Endothelial cell of umbilical vein (primary cell): ENCODE results near the gene NT5M. TPM values are rescaled to one million over a fixed set of nuclear protein-coding genes. Genes with fewer than 3 reads are reported as not detected.

Source experiments
- BruUV-seq: library from RNA; stranded (reverse); fragments of 400-500 nt; replicated peaks from 2 replicates; lab custom pipeline; 2021; lab: Mats Ljungman, UMichigan
- CTCF ChIA-PET: fragments of 300-600, 350-600 bp; sonication (Branson Sonifier 250); formaldehyde crosslinking; loops from one replicate; lab custom pipeline; 2021; ENCODE audit warnings: antibody characterized with exemption, inconsistent platforms; lab: Charles Lee
- POLR2A ChIA-PET: fragments of 300-600, 350-600 bp; sonication (Branson Sonifier 250); formaldehyde crosslinking; loops from one replicate; lab custom pipeline; 2021; ENCODE audit warnings: antibody characterized with exemption, inconsistent platforms; lab: Charles Lee
- DNase-seq: peaks from one replicate; pipeline ENCODE4 v3.0.0-alpha.2; 2011; ENCODE audit warnings: low read depth, low spot score
- FAIRE-seq: peaks from 2 replicates; lab custom pipeline; 2011; peaks lifted over from hg19 to GRCh38; lab: Jason Lieb, UNC
- H2AFZ ChIP-seq: 2 replicates; pipeline ENCODE4 v1.6.0; 2012; ENCODE audit warnings: low read depth, low read length, control low read depth, inconsistent platforms
- H3K27ac ChIP-seq: 2 replicates; pipeline ENCODE4 v1.5.1; 2011; ENCODE audit warnings: low read depth, mild to moderate bottlenecking, control low read depth, low read length, moderate library complexity; ENCODE audit not compliant: insufficient read depth
- H3K27me3 ChIP-seq, 2 experiments: 2 replicates each; pipeline versions ENCODE4 v1.6.0 to v1.6.1; 2011; ENCODE audit warnings: low read length in 2 of 2, mixed read lengths in 1 of 2; ENCODE audit not compliant: control insufficient read depth in 2 of 2, insufficient read depth in 2 of 2
- H3K36me3 ChIP-seq, 2 experiments: 2 replicates in 1 of 2; 3 replicates in 1 of 2; pipeline ENCODE4 v1.5.1; 2011; ENCODE audit warnings: low read length in 2 of 2, mild to moderate bottlenecking in 1 of 2, moderate library complexity in 1 of 2; ENCODE audit not compliant: control insufficient read depth in 2 of 2, insufficient read depth in 2 of 2; ENCODE audit errors: extremely low read depth in 1 of 2
- H3K4me1 ChIP-seq: 3 replicates; pipeline ENCODE4 v1.5.1; 2011; ENCODE audit warnings: mild to moderate bottlenecking, low read length; ENCODE audit not compliant: control insufficient read depth, insufficient read depth; ENCODE audit errors: extremely low read depth
- H3K4me2 ChIP-seq: 2 replicates; pipeline ENCODE4 v1.6.1; 2011; ENCODE audit warnings: low read length, control low read depth, mixed read lengths; ENCODE audit not compliant: insufficient read depth
- H3K4me3 ChIP-seq, 3 experiments: fragments of 200-600 bp in 1 of 3; sonication (generic), shearing (Covaris generic) in 1 of 3; replicated peaks in 1 of 3; 2 replicates each; pipeline ENCODE4 v1.5.1; 2011 to 2016; ENCODE audit warnings: control low read depth in 3 of 3, low read length in 3 of 3, mild to moderate bottlenecking in 2 of 3, inconsistent platforms in 1 of 3, low read depth in 1 of 3, moderate library complexity in 1 of 3; ENCODE audit not compliant: insufficient read depth in 1 of 3
- H3K79me2 ChIP-seq: 2 replicates; pipeline ENCODE4 v1.6.0; 2012; ENCODE audit warnings: low read length, inconsistent platforms; ENCODE audit not compliant: control insufficient read depth, insufficient read depth
- H3K9ac ChIP-seq: replicated peaks from 2 replicates; pipeline ENCODE3; 2011; ENCODE audit warnings: low read length, control low read depth; ENCODE audit not compliant: insufficient read depth; ENCODE audit errors: extremely low read depth
- H3K9me1 ChIP-seq: replicated peaks from 3 replicates; pipeline ENCODE4 v1.6.0; 2011; ENCODE audit warnings: mild to moderate bottlenecking, low read length; ENCODE audit not compliant: control insufficient read depth, insufficient read depth; ENCODE audit errors: extremely low read depth
- H3K9me3 ChIP-seq: replicated peaks from 2 replicates; pipeline ENCODE4 v1.5.1; 2012; ENCODE audit warnings: low read length, inconsistent platforms; ENCODE audit not compliant: control insufficient read depth, insufficient read depth
- H4K20me1 ChIP-seq: replicated peaks from 2 replicates; pipeline ENCODE3; 2011; ENCODE audit warnings: mild to moderate bottlenecking, low read length; ENCODE audit not compliant: control insufficient read depth, insufficient read depth; ENCODE audit errors: extremely low read depth
- CTCF ChIP-seq, 2 donors: IDR thresholded peaks; 1 replicate in 1 of 2; 2 replicates in 1 of 2; pipeline ENCODE4 v1.5.1; 2011; ENCODE audit warnings: low read length in 2 of 2, mild to moderate bottlenecking in 2 of 2, moderate library complexity in 2 of 2, control low read depth in 1 of 2, inconsistent platforms in 1 of 2, low read depth in 1 of 2; ENCODE audit not compliant: insufficient read depth in 1 of 2; ENCODE audit errors: extremely low read depth in 1 of 2
- FOS ChIP-seq: IDR thresholded peaks from 2 replicates; pipeline ENCODE4 v1.6.1; 2011; ENCODE audit warnings: mild to moderate bottlenecking, low read length, moderate library complexity, borderline replicate concordance; ENCODE audit not compliant: insufficient read depth
- GATA2 ChIP-seq: IDR thresholded peaks from 2 replicates; pipeline ENCODE4 v1.7.0; 2011; ENCODE audit warnings: low read depth, mild to moderate bottlenecking, moderate library complexity, mixed read lengths, low read length; ENCODE audit not compliant: insufficient read length, insufficient read depth
- JUN ChIP-seq: IDR thresholded peaks from 2 replicates; pipeline ENCODE4 v1.6.1; 2011; ENCODE audit warnings: borderline replicate concordance, low read depth; ENCODE audit not compliant: insufficient read length, insufficient read depth
- MYC ChIP-seq: IDR thresholded peaks from one replicate; pipeline ENCODE4 v1.6.1; 2011; ENCODE audit warnings: mild to moderate bottlenecking, low read depth, low read length
- POLR2A ChIP-seq: IDR thresholded peaks from 2 replicates; pipeline ENCODE4 v1.6.1; 2012; ENCODE audit warnings: low read depth, mild to moderate bottlenecking, control low read depth, low read length
- dilution Hi-C: fragments of 300-500 bp; cut with MboI; formaldehyde crosslinking; loops from one replicate; pipeline ENCODE4 v1.15.0; 2019; ENCODE audit warnings: low sequenced_read_pairs; ENCODE audit not compliant: extremely low pct_ligation_motif_present
- intact Hi-C: fragments of 100-400 bp; cut with micrococcal nuclease; formaldehyde crosslinking; loops from one replicate; pipeline ENCODE4 v1.10.0; 2022
- polyA plus RNA-seq, 4 experiments: library from polyadenylated mRNA; depleted of rRNA in 3 of 4; stranded (reverse) in 3 of 4; unstranded in 1 of 4; fragments of >200 nt; gene quantifications; 2 replicates each; pipeline versions ENCODE4 v1.2.1 to v1.2.3, GENCODE V29; 2011 to 2012; ENCODE audit warnings: missing spikeins in 1 of 4
- total RNA-seq: library from RNA; stranded (reverse); gene quantifications from 2 replicates; pipeline ENCODE4 v1.2.3, GENCODE V29; 2021

NT5M gene
- total and polyA plus RNA-seq, 2 donors (not counting 3 experiments of a cell fraction or from before 2014, with no cell fraction given): 0.91 to 3.0 TPM

- no peak overlapping the region for H3K4me2 ChIP-seq
- no peaks in the 10 kb centered on the region for H3K4me1 ChIP-seq
- no peaks in the 10 kb centered on the region for H3K9me1 ChIP-seq
- TF ChIP-seq JUN (no peak), POLR2A (no peak), CTCF (IDR thresholded peaks at IDR 0.05; ENCODE audit: extremely low read depth in 1 of 2, insufficient read depth in 1 of 2, low read depth in 1 of 2, low read length in 2 of 2) (no peak), FOS (no peak), MYC (no peak), GATA2 (no peak)
- no peaks in the 10 kb centered on the region for H4K20me1 ChIP-seq
- H3K27me3 ChIP-seq: peaks cover 0 to 8% of the 10 kb centered on the region in 2 experiments
- no peak overlapping the region for H3K27ac ChIP-seq
- ChIA-PET POLR2A (no interaction called here), CTCF (no interaction called here)
- no peak overlapping the region for H3K4me3 ChIP-seq
- intact Hi-C loops (no loop called here), dilution Hi-C loops (no loop called here)
- H3K36me3 ChIP-seq: no peaks in the 10 kb centered on the region
- H3K79me2 ChIP-seq: no peaks in the 10 kb centered on the region
- FAIRE-seq (no peak), DNase-seq (no peak)
- BruUV-seq: no TSS peak
- no peak overlapping the region for H2AFZ ChIP-seq
- H3K9ac ChIP-seq: no peak overlapping the region
- H3K9me3 ChIP-seq: no peaks in the 10 kb centered on the region
These were observed 58.8 kb downstream of the NT5M start for GRCh38 chr17:17361867-17362539.
